GM21737 (cell line): ENCODE results near the gene ODAM.
"Not testable (repeated sequence)": the region's sequence is repeated elsewhere in the genome, so short reads cannot be mapped to it uniquely, and the experiment has no call there.

ENCODE experiments used
- ATAC-seq: cut with Tn5 transposase; IDR thresholded peaks from one replicate; pipeline ENCODE4 v1.9.1; 2021; ENCODE audit warnings: mild to moderate bottlenecking, moderate library complexity; ENCODE audit not compliant: unreplicated experiment

The ODAM gene

DNA sequence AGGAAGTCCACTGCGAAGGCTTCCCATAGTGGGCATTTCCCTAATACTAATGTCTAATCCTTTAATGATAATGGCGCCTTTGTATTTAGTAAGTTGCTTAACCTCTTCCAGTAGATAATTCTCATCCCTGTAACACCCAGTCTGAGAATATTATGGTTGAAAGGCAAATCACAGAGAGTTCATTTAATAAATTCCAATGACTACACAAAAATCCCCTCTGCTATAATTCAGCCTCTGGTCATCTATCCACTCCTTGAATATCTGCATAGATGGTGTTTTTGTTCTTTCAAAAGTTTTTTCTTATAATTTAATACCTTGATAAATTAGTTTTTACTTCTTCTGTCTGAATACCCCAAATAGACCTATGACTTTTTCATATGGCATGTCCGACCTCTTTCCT lies 25.9 kb downstream of the ODAM start:
- not testable (repeated sequence) for ATAC-seq

DNA sequence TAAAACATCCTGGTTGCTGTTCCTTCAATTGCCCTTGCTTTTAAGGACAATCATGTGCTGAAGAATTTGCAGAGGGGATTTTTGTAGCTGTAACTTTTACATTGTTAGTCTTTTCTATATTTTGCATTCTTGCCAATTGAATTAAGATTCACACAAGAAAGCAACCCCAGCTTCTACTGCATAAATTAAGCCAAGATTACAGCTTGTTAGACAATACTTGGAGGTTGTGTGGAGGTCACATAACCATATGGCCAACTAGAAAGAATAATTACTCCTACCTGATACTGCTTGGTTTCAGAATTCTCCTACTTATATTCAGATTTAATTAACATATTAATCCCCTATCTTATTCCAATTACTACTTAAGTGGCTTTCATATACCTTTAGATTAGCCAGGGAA lies 26.3 kb downstream of the ODAM start:
- ATAC-seq: not testable (repeated sequence)

- ATAC-seq: no peak
These were observed 30.3 kb downstream of the ODAM start, which contains the start of gene FDCSP for GRCh38 chr4:70225824-70226223. TSS of gene FDCSP (plus strand) at chr4:70226124. CDS start at chr4:70231195, 5,071 bp downstream.

DNA sequence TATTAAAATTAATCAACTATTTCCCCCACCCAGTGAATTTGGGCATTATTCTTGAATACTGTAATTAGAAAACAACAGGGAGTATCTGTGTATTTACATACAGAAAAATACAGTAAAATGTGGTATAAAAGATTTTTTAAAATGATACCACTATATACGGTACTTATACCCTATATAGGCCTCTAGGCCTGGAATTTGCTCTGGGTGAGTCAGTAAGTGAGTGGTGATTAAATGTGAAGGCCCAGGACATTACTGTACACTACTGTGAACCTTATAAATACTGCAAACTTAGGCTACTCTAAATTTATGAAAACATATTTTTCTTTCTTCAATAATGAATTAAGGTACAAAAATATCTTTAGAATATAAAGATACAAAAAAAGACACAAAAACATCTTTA lies 40.6 kb downstream of the ODAM start:
- ATAC-seq: no peak

- no peak for ATAC-seq
These were observed 43.8 kb downstream of the ODAM start for GRCh38 chr4:70239131-70239883.

DNA sequence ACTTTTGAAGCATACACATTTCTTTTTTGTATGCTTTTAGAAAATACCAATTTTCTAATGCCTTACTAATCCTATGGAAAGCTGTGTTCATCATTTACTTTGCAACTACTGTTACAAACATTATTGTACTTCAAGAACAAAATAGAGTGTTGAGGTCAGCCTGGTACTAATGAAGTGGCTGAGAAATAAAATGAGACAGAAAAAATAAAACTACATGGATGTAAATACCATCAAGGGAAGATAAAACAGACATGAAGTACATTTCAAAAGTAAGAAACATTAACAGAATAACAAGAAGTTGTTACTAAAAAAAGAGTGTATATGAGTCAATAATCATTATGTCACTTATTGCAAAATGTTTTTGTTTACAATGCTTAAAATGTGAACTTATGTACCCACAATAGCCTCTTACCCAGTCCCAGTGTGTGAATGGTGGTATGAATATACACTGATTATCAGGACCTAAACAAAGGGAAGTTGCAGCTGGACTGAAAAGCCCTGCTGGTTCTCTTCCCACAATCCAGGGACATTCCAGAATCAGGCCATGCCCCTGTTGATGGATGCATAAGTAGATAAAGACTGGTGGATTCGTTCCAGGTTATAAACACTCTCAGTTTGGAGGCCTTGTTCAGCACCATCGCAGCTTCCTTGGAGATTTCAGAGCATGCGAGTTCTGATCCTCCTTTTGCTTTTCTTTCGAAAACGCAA lies 44.5 kb downstream of the ODAM start:
- no peak for ATAC-seq

DNA sequence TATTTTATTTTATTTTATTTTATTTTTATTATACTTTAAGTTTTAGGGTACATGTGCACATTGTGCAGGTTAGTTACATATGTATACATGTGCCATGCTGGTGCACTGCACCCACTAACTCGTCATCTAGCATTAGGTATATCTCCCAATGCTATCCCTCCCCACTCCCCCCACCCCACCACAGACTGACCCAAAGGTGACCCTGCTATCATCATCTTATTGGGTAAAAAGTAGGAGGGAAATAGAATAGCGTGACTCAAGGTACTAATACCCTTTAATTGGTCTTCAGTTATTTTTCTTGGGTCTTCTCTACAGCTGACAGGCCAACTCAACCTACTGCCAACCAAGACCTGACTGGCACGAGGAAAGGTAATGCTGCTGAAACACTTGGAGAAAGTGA lies 46.8 kb downstream of the ODAM start, which contains the start of gene CSN3:
CSN3 (plus strand) TSS at position 301 of the 400 bp plus-strand sequence. CDS start 2,223 bp downstream, outside the sequence.
- ATAC-seq: not testable (repeated sequence)

GRCh38 chr4:70243091-70243490 lies 47.6 kb downstream of the ODAM start:
- ATAC-seq: no peak

- no peak for ATAC-seq
These were observed 55.9 kb downstream of the ODAM start for GRCh38 chr4:70251250-70251944.

DNA sequence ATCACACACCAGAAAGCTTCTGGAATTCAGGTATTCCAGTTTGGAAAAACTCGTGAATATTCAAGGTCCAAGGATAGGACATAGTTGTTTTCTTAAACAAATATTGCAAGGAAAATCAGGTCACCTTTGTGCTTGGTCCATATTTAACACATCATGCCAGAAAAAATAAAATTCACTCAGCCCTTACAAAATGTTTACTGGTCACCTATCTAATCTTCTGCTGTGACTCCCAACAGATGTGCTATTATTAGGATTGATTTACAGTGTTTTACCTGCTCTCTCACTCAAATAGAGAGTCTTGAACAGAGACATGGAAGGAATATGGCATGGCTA lies 56.4 kb downstream of the ODAM start:
- no peak for ATAC-seq
